Astrocyte of the spinal cord (primary cell): ENCODE measurements around the gene TUT4.

Experiments used
- DNase-seq: peaks from one replicate; pipeline ENCODE4 v3.0.0; 2011; ENCODE audit warnings: low read depth, low spot score
- H3K4me3 ChIP-seq: 2 replicates; pipeline ENCODE4 v1.5.1; 2011; ENCODE audit warnings: low read depth, mild to moderate bottlenecking, low read length, moderate library complexity
- in situ Hi-C: cut with HindIII; loops from 2 replicates; pipeline ENCODE4 v1.10.0; 2017; ENCODE audit warnings: low sequenced_read_pairs
- TF ChIP-seq, protein P1 (sequence below): IDR thresholded peaks from 2 replicates; pipeline ENCODE4 v1.5.1; 2012; ENCODE audit warnings: low read depth, mild to moderate bottlenecking, low read length, inconsistent platforms

TUT4 gene

DNA sequence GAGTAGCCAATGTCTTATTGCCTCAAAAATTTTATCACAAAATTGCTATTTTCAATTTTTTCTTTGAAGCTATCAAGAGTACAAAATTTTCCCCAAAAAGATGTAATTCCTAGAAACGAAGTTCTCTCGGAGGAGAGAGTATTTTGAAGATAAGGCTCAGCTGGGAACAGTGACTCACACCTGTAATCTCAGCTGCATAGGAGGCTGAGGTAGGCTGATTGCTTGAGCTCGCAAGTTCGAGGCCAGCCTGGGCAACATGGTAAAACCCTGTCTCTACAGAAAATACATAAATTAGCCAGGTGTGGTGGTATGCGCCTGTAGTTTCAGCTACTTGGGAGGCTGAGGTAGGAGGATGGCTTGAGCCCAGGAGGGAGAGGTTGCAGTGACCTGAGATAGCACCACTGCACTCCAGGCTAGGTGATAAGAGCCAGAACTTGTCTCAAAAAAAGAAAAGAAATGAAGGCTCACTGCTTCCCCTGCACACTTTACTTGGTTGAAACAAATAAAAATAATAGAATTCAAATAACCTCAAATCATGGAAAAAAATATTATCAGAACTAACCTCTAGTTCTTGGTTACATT is 22.2 kb downstream of the TUT4 start:
- in situ Hi-C loops = no loop called here
- DNase-seq = no peak
- no peak overlapping the region for H3K4me3 ChIP-seq
- TF ChIP-seq, protein P1, sequence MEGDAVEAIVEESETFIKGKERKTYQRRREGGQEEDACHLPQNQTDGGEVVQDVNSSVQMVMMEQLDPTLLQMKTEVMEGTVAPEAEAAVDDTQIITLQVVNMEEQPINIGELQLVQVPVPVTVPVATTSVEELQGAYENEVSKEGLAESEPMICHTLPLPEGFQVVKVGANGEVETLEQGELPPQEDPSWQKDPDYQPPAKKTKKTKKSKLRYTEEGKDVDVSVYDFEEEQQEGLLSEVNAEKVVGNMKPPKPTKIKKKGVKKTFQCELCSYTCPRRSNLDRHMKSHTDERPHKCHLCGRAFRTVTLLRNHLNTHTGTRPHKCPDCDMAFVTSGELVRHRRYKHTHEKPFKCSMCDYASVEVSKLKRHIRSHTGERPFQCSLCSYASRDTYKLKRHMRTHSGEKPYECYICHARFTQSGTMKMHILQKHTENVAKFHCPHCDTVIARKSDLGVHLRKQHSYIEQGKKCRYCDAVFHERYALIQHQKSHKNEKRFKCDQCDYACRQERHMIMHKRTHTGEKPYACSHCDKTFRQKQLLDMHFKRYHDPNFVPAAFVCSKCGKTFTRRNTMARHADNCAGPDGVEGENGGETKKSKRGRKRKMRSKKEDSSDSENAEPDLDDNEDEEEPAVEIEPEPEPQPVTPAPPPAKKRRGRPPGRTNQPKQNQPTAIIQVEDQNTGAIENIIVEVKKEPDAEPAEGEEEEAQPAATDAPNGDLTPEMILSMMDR = no peak

DNA sequence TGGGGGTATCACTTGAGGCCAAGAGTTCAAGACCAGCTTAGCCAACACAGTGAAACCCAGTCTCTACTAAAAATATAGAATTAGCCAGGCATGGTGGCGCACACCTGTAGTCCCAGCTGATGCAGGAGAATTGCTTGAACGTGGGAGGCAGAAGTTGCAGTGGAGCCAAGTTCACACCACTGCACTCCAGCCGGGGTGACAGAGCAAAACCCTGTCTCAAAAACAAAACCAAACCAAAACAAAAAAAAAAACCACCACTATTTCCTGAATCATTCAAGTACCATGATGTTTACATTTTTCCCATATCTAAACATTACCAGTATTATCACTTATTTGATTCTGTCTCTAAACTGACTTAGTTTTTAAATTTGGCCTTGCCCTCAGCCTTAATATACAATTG is 29.5 kb downstream of the TUT4 start:
- no peak overlapping the region for H3K4me3 ChIP-seq
- TF ChIP-seq, protein P1 = no peak
- in situ Hi-C loops = no loop called here
- peak; percentile 18 for DNase-seq

DNA sequence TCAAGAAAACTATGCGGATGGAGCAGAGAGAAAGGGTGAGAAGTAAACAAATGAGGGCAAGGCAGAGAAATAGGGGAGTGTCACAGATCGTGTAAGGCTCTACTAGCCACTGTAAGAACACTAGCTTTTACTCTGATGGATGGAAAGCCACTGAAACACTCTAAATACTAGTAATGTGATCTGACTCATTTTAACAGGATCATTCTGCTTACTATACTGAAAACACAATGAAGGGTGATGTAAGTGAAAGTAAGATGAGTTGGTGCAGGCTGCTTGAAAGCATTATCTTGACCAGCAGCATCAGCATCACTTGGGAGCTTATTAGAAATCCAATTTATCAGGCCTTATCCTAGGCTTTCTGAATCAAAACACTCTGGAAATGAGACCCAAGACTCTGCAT is 32.7 kb downstream of the TUT4 start:
- DNase-seq = peak; percentile 53
- H3K4me3 ChIP-seq = no peak overlapping the region
- in situ Hi-C loops = no loop called here
- TF ChIP-seq, protein P1 = no peak

DNA sequence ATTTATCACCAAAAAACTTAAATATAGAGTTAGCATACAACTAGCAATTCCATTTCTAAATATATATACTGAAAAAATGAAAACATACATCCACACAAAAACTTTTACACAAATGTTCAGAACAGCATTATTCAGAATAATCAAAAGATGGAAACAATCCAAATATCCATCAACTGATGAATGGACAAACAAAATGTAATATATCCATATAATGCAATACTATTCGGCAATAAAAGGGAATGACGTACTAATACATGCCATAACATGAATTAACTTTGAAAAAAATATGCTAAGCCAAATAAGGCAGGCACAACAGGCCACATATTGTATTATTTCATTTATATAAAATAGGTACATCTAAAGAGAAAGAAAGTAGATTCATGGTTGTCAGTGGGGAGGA is 33.9 kb downstream of the TUT4 start:
- no peak for DNase-seq
- in situ Hi-C loops = no loop called here
- H3K4me3 ChIP-seq = no peak overlapping the region
- TF ChIP-seq, protein P1 = no peak

DNA sequence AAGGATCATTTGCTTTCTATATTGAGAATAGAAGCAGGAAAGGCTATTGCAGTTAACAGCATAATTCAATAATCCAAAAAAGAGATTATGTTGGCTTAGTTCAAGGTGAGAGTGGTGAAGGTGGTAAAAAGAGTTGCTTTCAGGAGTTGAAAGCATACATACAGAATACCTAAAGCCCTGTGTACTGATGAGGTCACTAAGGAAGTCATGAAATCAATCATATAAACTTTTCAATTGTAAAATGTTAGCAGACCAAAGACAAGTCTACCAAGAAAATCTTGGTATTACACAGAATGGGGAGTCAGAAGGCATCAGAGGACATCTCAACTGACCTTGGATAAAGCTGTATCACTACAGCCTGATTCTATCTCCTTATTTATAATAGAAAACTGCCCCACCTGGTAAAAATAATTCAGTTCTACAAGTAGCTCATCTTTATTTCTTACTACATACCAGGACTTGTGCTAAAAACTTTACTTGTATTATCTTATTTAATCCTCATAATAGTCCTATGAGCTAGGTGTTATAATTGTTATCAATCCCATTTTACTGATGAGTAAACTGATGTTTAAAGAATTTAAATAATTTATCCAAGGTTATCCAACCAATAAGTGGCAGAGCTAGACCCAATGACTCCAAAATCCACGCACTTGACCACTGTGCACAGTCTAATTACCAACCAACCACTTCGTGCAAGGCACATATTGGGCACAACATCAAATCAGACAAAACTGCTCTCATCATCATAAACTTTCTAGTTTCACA is 40.9 kb downstream of the TUT4 start:
- H3K4me3 ChIP-seq = no peak overlapping the region
- TF ChIP-seq, protein P1 = no peak
- in situ Hi-C loops = no loop called here
- DNase-seq = no peak

DNA sequence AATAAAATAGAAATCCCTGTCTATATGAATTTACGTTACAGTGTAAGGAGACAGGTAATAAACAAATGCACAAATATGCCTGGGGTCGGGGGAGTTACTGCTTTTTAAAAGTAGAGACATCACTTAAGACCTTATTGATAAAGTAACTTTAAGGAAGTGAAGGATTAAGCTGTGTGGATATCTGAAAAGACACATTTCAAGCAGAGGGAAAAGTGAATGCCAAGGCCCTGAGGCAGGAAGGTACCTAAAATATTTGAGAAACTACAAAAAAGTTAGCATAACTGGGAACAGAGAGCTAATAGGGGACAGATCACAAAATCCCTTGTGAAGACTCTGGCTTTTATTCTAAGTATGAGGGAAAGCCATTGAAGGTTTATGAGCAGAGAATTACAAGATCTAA is 41.5 kb downstream of the TUT4 start:
- DNase-seq = no peak
- TF ChIP-seq, protein P1 = no peak
- H3K4me3 ChIP-seq = no peak overlapping the region
- in situ Hi-C loops = no loop called here
